ENCODE data around the gene DTL. TPM values are rescaled to one million over a fixed set of nuclear protein-coding genes. Genes with fewer than 3 reads are reported as not detected.

The DTL gene
- polyA plus RNA-seq, 1 experiment, result 8.3 TPM

GRCh38 chr1:212118167-212118871, 82.8 kb downstream of the DTL start:
- no peaks in the 10 kb centered on the region for H3K36me3 ChIP-seq (ENCODE audit: control insufficient read depth, insufficient read depth, low read length)
- CTCF ChIA-PET, result interaction anchor here (0.8 to 1.5 kb wide), 2 partner anchors 13 to 16 kb away, joined by 3 to 4 read pairs; no protein-coding TSS in a partner anchor
- POLR2A ChIA-PET, result no interaction called here

GRCh38 chr1:212118872-212119260, 83.3 kb downstream of the DTL start:
- H3K4me3 ChIP-seq (ENCODE audit: low read depth, low read length), result no peak overlapping the region
- H3K27me3 ChIP-seq (ENCODE audit: control insufficient read depth, insufficient read depth, low read length), result no peaks in the 10 kb centered on the region
- ChIA-PET POLR2A (no interaction called here), CTCF (interaction anchor here (1.0 kb wide), 1 partner anchor 17 kb away, joined by 3 read pairs; no protein-coding TSS in a partner anchor)
- H3K36me3 ChIP-seq (ENCODE audit: control insufficient read depth, insufficient read depth, low read length), result no peaks in the 10 kb centered on the region
- TF ChIP-seq CTCF (IDR thresholded peaks at IDR 0.05; ENCODE audit: insufficient read depth, low read depth, low read length), result no peak
- DNase-seq (ENCODE audit: low read depth), result no peak

More at GRCh38 chr1:212118167-212118871, 82.8 kb downstream of the DTL start:
- no peak for TF ChIP-seq CTCF (IDR thresholded peaks at IDR 0.05; ENCODE audit: insufficient read depth, low read depth, low read length)
- Histone ChIP-seq H3K4me3 (ENCODE audit: low read depth, low read length) (no peak overlapping the region), H3K27me3 (ENCODE audit: control insufficient read depth, insufficient read depth, low read length) (no peaks in the 10 kb centered on the region)
- no peak for DNase-seq (ENCODE audit: low read depth)

- Histone ChIP-seq H3K4me3 (ENCODE audit: low read depth, low read length) (no peak overlapping the region), H3K36me3 (ENCODE audit: control insufficient read depth, insufficient read depth, low read length) (no peaks in the 10 kb centered on the region), H3K27me3 (ENCODE audit: control insufficient read depth, insufficient read depth, low read length) (no peaks in the 10 kb centered on the region)
- TF ChIP-seq CTCF (IDR thresholded peaks at IDR 0.05; ENCODE audit: insufficient read depth, low read depth, low read length), result no peak
- ChIA-PET POLR2A (no interaction called here), CTCF (interaction anchor here (1.0 kb wide), 1 partner anchor 17 kb away, joined by 3 read pairs; no protein-coding TSS in a partner anchor)
- DNase-seq (ENCODE audit: low read depth), result no peak
These were observed 83.9 kb downstream of the DTL start for GRCh38 chr1:212119397-212119837.

GRCh38 chr1:212119863-212120262, 84.3 kb downstream of the DTL start:
- H3K27me3 ChIP-seq (ENCODE audit: control insufficient read depth, insufficient read depth, low read length), result no peaks in the 10 kb centered on the region
- no peak overlapping the region for H3K4me3 ChIP-seq (ENCODE audit: low read depth, low read length)
- POLR2A ChIA-PET, result no interaction called here
- CTCF ChIA-PET, result interaction anchor here (1.0 kb wide), 1 partner anchor 18 kb away, joined by 3 read pairs; no protein-coding TSS in a partner anchor
- no peak for DNase-seq (ENCODE audit: low read depth)
- H3K36me3 ChIP-seq (ENCODE audit: control insufficient read depth, insufficient read depth, low read length), result no peaks in the 10 kb centered on the region
- no peak for TF ChIP-seq CTCF (IDR thresholded peaks at IDR 0.05; ENCODE audit: insufficient read depth, low read depth, low read length)

GRCh38 chr1:212121779-212122178, 86.2 kb downstream of the DTL start:
- no peaks in the 10 kb centered on the region for H3K27me3 ChIP-seq (ENCODE audit: control insufficient read depth, insufficient read depth, low read length)
- no peak for DNase-seq (ENCODE audit: low read depth)
- ChIA-PET CTCF (no interaction called here), POLR2A (no interaction called here)
- H3K36me3 ChIP-seq (ENCODE audit: control insufficient read depth, insufficient read depth, low read length), result no peaks in the 10 kb centered on the region
- H3K4me3 ChIP-seq (ENCODE audit: low read depth, low read length), result no peak overlapping the region
- no peak for TF ChIP-seq CTCF (IDR thresholded peaks at IDR 0.05; ENCODE audit: insufficient read depth, low read depth, low read length)

All from BJ (cell line).